DOHH2 (cell line): ENCODE results near the gene RNLS.

ENCODE experiments used
- CTCF ChIP-seq: fragments of 200-600 bp; sonication (generic); IDR thresholded peaks from one replicate; pipeline ENCODE4 v1.5.1; 2014; ENCODE audit warnings: antibody characterized with exemption, mild to moderate bottlenecking, low read depth, low read length; ENCODE audit not compliant: poor library complexity, severe bottlenecking
- EZH2phosphoT487 ChIP-seq: fragments of 200-600 bp; sonication (generic); IDR thresholded peaks from 2 replicates; pipeline ENCODE4 v1.6.1; 2017; ENCODE audit warnings: borderline replicate concordance, mild to moderate bottlenecking, antibody characterized with exemption, low read length, moderate library complexity, mixed read lengths

DNA sequence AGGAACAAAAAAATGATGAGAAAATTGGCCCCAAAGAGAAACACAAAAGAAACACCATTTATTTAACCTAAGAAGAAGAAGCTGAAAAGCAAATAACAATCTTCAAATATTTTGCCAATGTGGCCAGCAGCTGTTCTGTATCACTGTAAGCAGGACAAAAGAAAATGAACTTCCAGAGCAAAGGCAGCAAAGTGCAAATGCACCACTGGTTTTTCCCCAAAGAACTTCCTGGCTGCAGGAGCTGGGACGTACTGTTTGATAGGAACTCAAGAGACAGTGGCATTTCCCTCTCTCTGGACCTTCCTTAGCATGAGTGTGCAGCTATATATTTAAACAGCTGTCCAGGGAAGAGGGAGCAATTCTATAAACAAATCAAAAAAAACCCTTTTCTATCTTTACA is 60.4 kb downstream of the RNLS start:
- no peak for TF ChIP-seq CTCF
- TF ChIP-seq EZH2phosphoT487 = no peak
